NCI-H82 treated with DMSO at 0.1 percent for 48 hours (cell line): ENCODE results near the gene PLEKHG4B.

Experiments
- DNase-seq: peaks from one replicate; lab custom pipeline; 2025; ENCODE audit not compliant: unreplicated experiment; lab: John Stamatoyannopoulos, UW

Gene PLEKHG4B

GRCh38 chr5:128446-128845 lies 36.5 kb downstream of the PLEKHG4B start:
- DNase-seq, result no peak

- DNase-seq, result no peak
Measured at GRCh38 chr5:129148-129547, 37.2 kb downstream of the PLEKHG4B start.

GRCh38 chr5:129820-130219 lies 37.9 kb downstream of the PLEKHG4B start:
- no peak for DNase-seq

- no peak for DNase-seq
Measured at GRCh38 chr5:130601-131131, 38.7 kb downstream of the PLEKHG4B start.

GRCh38 chr5:136901-137300 lies 44.9 kb downstream of the PLEKHG4B start:
- no peak for DNase-seq

- DNase-seq, result no peak
Measured at GRCh38 chr5:137741-138140, 45.8 kb downstream of the PLEKHG4B start.

- DNase-seq, result no peak
Measured at GRCh38 chr5:138936-139335, 47.0 kb downstream of the PLEKHG4B start.

GRCh38 chr5:139579-140442 lies 47.8 kb downstream of the PLEKHG4B start:
- DNase-seq, result no peak

- no peak for DNase-seq
Measured at GRCh38 chr5:140443-140829, 48.5 kb downstream of the PLEKHG4B start.

- no peak for DNase-seq
Measured at GRCh38 chr5:141211-141610, 49.2 kb downstream of the PLEKHG4B start.

- DNase-seq, result no peak
Measured at GRCh38 chr5:141761-142160, 49.8 kb downstream of the PLEKHG4B start.

- no peak for DNase-seq
Measured at GRCh38 chr5:142246-142810, 50.4 kb downstream of the PLEKHG4B start.

- DNase-seq, result no peak
Measured at GRCh38 chr5:143041-143440, 51.1 kb downstream of the PLEKHG4B start.

- DNase-seq, result no peak
Measured at GRCh38 chr5:144941-145340, 53.0 kb downstream of the PLEKHG4B start.

- DNase-seq, result no peak
Measured at GRCh38 chr5:145585-146323, 53.8 kb downstream of the PLEKHG4B start.

GRCh38 chr5:147751-148150 lies 55.8 kb downstream of the PLEKHG4B start:
- DNase-seq, result no peak

GRCh38 chr5:149745-150485 lies 57.9 kb downstream of the PLEKHG4B start:
- DNase-seq, result no peak

GRCh38 chr5:150746-151145 lies 58.8 kb downstream of the PLEKHG4B start:
- DNase-seq, result no peak

GRCh38 chr5:152077-152476 lies 60.1 kb downstream of the PLEKHG4B start:
- no peak for DNase-seq

- no peak for DNase-seq
Measured at GRCh38 chr5:153256-153655, 61.3 kb downstream of the PLEKHG4B start.

GRCh38 chr5:154236-154635 lies 62.3 kb downstream of the PLEKHG4B start:
- no peak for DNase-seq
